GM08714 (cell line): ENCODE measurements around the gene IFRD2.

Experiments used
- H3K4me3 ChIP-seq: fragments of 200-500 bp; sonication (Bioruptor generic); 2 replicates; pipeline ENCODE4 v1.5.1; 2014; ENCODE audit warnings: mild to moderate bottlenecking, low read length, inconsistent platforms
- ZNF274 ChIP-seq: IDR thresholded peaks from 2 replicates; pipeline ENCODE4 v1.6.1; 2012; ENCODE audit warnings: mild to moderate bottlenecking, low read depth, low read length

Gene IFRD2

DNA sequence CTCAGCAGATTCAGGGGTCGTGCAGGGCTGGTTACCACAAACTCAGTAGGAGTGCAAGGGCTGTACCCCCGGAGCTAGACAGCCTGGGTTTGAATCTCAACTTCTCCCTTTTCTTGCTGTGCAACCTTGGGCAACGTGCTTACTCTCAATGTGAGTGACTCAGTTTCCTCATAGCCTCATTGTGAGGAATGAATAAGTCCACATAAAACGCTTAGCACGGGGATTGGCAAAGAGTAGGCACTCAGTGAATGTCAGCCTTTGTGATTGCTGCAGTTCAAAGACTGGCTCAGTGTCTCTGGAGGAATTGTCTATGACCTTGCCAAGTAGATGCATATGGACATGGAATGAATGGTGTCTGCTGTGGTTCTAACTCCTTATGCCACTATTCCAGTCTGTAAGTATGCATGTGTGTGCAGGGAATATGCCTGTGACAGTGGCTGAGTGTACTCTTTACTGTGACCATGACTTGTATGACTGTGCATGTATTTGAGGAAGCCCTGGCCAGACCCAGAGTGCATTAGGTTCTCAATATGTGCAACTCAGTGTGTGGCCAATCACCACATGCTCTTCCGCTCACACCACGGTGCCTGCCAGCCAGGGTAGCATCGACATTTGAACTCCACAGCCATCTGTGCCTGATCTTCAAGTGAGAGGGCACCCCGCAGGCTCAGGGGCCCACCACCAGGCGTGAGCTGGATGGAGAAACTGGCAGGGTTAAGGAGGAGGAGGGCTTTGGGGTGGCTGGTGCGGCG lies 7.9 kb upstream of the IFRD2 start:
- TF ChIP-seq ZNF274 = no peak
- peak overlapping the region; percentile 53; the same call in 1 of the 2 replicates for H3K4me3 ChIP-seq

- TF ChIP-seq ZNF274 = no peak
- H3K4me3 ChIP-seq = peak overlapping the region; percentile 53; the same call in 1 of the 2 replicates
These were observed 7.4 kb upstream of the IFRD2 start for GRCh38 chr3:50299638-50299928.

- TF ChIP-seq ZNF274 = no peak
- peak within 1 kb of the TSS; percentile 69 for H3K4me3 ChIP-seq
These were observed 6.8 kb upstream of the IFRD2 start, which contains the start of the genes HYAL3 and NAA80 for GRCh38 chr3:50298836-50299637. TSS of gene HYAL3 (minus strand) at chr3:50299405. CDS start at chr3:50295602, 3,803 bp downstream. TSS of gene NAA80 (minus strand) at chr3:50299405. CDS start at chr3:50297463, 1,942 bp downstream.

GRCh38 chr3:50297896-50298725 lies 5.9 kb upstream of the IFRD2 start:
- H3K4me3 ChIP-seq = peak overlapping the region; percentile 69; the same call in 1 of the 2 replicates
- TF ChIP-seq ZNF274 = no peak

GRCh38 chr3:50297384-50297775 lies 5.2 kb upstream of the IFRD2 start:
- TF ChIP-seq ZNF274 = no peak

GRCh38 chr3:50296721-50297383 lies 4.6 kb upstream of the IFRD2 start:
- TF ChIP-seq ZNF274 = no peak
- no peak overlapping the region for H3K4me3 ChIP-seq

More at GRCh38 chr3:50297384-50297775, 5.2 kb upstream of the IFRD2 start:
- no peak overlapping the region for H3K4me3 ChIP-seq

GRCh38 chr3:50295553-50296431 lies 3.6 kb upstream of the IFRD2 start:
- no peak for TF ChIP-seq ZNF274
- H3K4me3 ChIP-seq = no peak overlapping the region

GRCh38 chr3:50294492-50295403 lies 2.5 kb upstream of the IFRD2 start:
- no peak for TF ChIP-seq ZNF274
- H3K4me3 ChIP-seq = no peak overlapping the region

- no peak for TF ChIP-seq ZNF274
- H3K4me3 ChIP-seq = no peak overlapping the region
These were observed 1.9 kb upstream of the IFRD2 start for GRCh38 chr3:50294089-50294488.

- TF ChIP-seq ZNF274 = no peak
- H3K4me3 ChIP-seq = no peak overlapping the region; the same call in 1 of the 2 replicates
These were observed 1.0 kb upstream of the IFRD2 start for GRCh38 chr3:50293079-50293801.

GRCh38 chr3:50290161-50290641 lies 2.0 kb downstream of the IFRD2 start:
- H3K4me3 ChIP-seq = no peak overlapping the region
- TF ChIP-seq ZNF274 = no peak
